Measurements from ENCODE around the gene CCDC28A. TPM values are rescaled to one million over a fixed set of nuclear protein-coding genes. Genes with fewer than 3 reads are reported as not detected.

The CCDC28A gene
- polyA plus RNA-seq, 1 donor = 12.2 TPM

Other genes with a start within 250 kb of the CCDC28A start
- gene ECT2L, start 22.3 kb downstream of the CCDC28A start, polyA plus RNA-seq (ENCODE audit: insufficient read length) = 0.17 TPM
- 41.8 TPM for gene REPS1, start 214.5 kb downstream of the CCDC28A start, polyA plus RNA-seq (ENCODE audit: insufficient read length)